GM19463 (cell line): ENCODE results near the gene PREB.
"Not testable (repeated sequence)": the region's sequence is repeated elsewhere in the genome, so short reads cannot be mapped to it uniquely, and the experiment has no call there.

Experiments used
- ATAC-seq: cut with Tn5 transposase; IDR thresholded peaks from one replicate; pipeline ENCODE4 v1.9.1; 2021; ENCODE audit warnings: mild to moderate bottlenecking, moderate library complexity; ENCODE audit not compliant: unreplicated experiment

The PREB gene

GRCh38 chr2:27133905-27134780 lies at the start of gene PREB:
Gene PREB, minus strand, starts transcription at chr2:27134636. Its CDS starts 215 bp downstream, at chr2:27134421.
- ATAC-seq = peak; percentile 92

- ATAC-seq = no peak
Observed at GRCh38 chr2:27184115-27184514, 49.7 kb upstream of the PREB start.

GRCh38 chr2:27182346-27182745 lies 47.9 kb upstream of the PREB start:
- ATAC-seq = no peak

GRCh38 chr2:27179344-27180000 lies 45.0 kb upstream of the PREB start:
- ATAC-seq = no peak

- ATAC-seq = no peak
Observed at GRCh38 chr2:27178469-27178868, 44.0 kb upstream of the PREB start.

GRCh38 chr2:27177441-27178351 lies 43.3 kb upstream of the PREB start:
- no peak for ATAC-seq

GRCh38 chr2:27175781-27176180 lies 41.3 kb upstream of the PREB start:
- not testable (repeated sequence) for ATAC-seq

GRCh38 chr2:27175330-27175729 lies 40.9 kb upstream of the PREB start:
- no peak for ATAC-seq

GRCh38 chr2:27174638-27175037 lies 40.2 kb upstream of the PREB start:
- ATAC-seq = no peak

GRCh38 chr2:27171351-27171848 lies 37.0 kb upstream of the PREB start:
- ATAC-seq = no peak

- no peak for ATAC-seq
Observed at GRCh38 chr2:27170581-27171337, 36.3 kb upstream of the PREB start.

GRCh38 chr2:27164960-27165763 lies 30.7 kb upstream of the PREB start:
- no peak for ATAC-seq

- no peak for ATAC-seq
Observed at GRCh38 chr2:27162151-27163121, 28.0 kb upstream of the PREB start.

GRCh38 chr2:27160191-27160590 lies 25.8 kb upstream of the PREB start:
- no peak for ATAC-seq

- no peak for ATAC-seq
Observed at GRCh38 chr2:27159271-27159670, 24.8 kb upstream of the PREB start.

- no peak for ATAC-seq
Observed at GRCh38 chr2:27158468-27158867, 24.0 kb upstream of the PREB start.

- ATAC-seq = no peak
Observed at GRCh38 chr2:27155069-27155520, 20.7 kb upstream of the PREB start.

GRCh38 chr2:27154488-27154887 lies 20.1 kb upstream of the PREB start:
- no peak for ATAC-seq
